ENCODE data around the gene EVC. TPM values are rescaled to one million over a fixed set of nuclear protein-coding genes. Genes with fewer than 3 reads are reported as not detected.

EVC gene
- total and polyA plus RNA-seq, 2 of the 4 experiments (the other 2 are of a cell fraction): 16.8 to 18.9 TPM

GRCh38 chr4:5788144-5788543 is 77.1 kb downstream of the EVC start:
- Histone ChIP-seq H2AFZ (replicated peaks; ENCODE audit: low read length, poor library complexity) (no peak overlapping the region), H3K36me3 (ENCODE audit: control insufficient read depth, insufficient read depth, low read length) (peaks cover 45% of the 10 kb centered on the region), H2BK15ac (ENCODE audit: low read depth, low read length) (no peak overlapping the region), H3K56ac (ENCODE audit: extremely low read depth, insufficient read depth, low read length) (no peak overlapping the region), H3K23ac (ENCODE audit: low read depth, low read length) (no peak overlapping the region), H3K4me2 (ENCODE audit: low read depth, low read length) (no peak overlapping the region), H3K4ac (ENCODE audit: low read depth, low read length) (no peak overlapping the region), H3K27ac (ENCODE audit: insufficient read depth, low read length) (no peak overlapping the region), H3K79me1 (ENCODE audit: low read depth in 1 of 2, low read length in 2 of 2) (peaks cover 4 to 16% of the 10 kb centered on the region in 2 experiments; a peak in 3 of 4 replicates), H2BK5ac (ENCODE audit: low read depth, low read length, poor library complexity, severe bottlenecking) (no peak overlapping the region), H4K20me1 (ENCODE audit: insufficient read depth, low read length) (no peaks in the 10 kb centered on the region), H3K27me3 (ENCODE audit: control insufficient read depth, insufficient read depth, low read length) (no peaks in the 10 kb centered on the region), H4K91ac (ENCODE audit: insufficient read depth, low read depth, low read length) (no peak overlapping the region), H3K14ac (replicated peaks; ENCODE audit: low read depth, low read length) (no peak overlapping the region), H4K5ac (ENCODE audit: low read depth, low read length) (no peak overlapping the region), H3K9me3 (ENCODE audit: control insufficient read depth, insufficient read depth, low read length) (no peaks in the 10 kb centered on the region), H3K18ac (ENCODE audit: low read depth, low read length) (no peak overlapping the region), H3K4me3 (ENCODE audit: insufficient read depth, low read depth, low read length) (no peak overlapping the region), H3K9ac (ENCODE audit: low read depth, low read length) (no peak overlapping the region), H3K4me1 (ENCODE audit: control insufficient read depth, insufficient read depth, low read length) (peaks cover 9% of the 10 kb centered on the region), H2BK120ac (ENCODE audit: low read depth, low read length) (no peak overlapping the region), H4K8ac (ENCODE audit: low read depth in 2 of 2, low read length in 2 of 2) (no peak overlapping the region), H2AK9ac (replicated peaks; ENCODE audit: low read depth, low read length, poor library complexity) (no peak overlapping the region), H2BK20ac (ENCODE audit: low read depth, low read length) (no peak overlapping the region), H3K9me1 (ENCODE audit: insufficient read depth, low read length) (peaks cover 4% of the 10 kb centered on the region; the same call in 1 of the 2 replicates), H2AK5ac (ENCODE audit: low read depth, low read length) (no peak overlapping the region)
- in situ Hi-C loops (cut with MboI; ENCODE audit: low sequenced_read_pairs): no loop called here
- ChIA-PET POLR2A (ENCODE audit: unreplicated experiment) (no interaction called here), CTCF (no interaction called here)
- BruUV-seq (replicated peaks): no TSS peak
- dilution Hi-C loops (cut with HindIII; ENCODE audit: low sequenced_read_pairs, unreplicated experiment): no loop called here
- ATAC-seq (ENCODE audit: low read depth) (no peak), DNase-seq (no peak)
- WGBS, 2 experiments (ENCODE audit: extremely low coverage in 2 of 2, insufficient read length in 1 of 2): no CpG with 5 or more reads among the region's 2 CpGs
- TF ChIP-seq SMC3 (IDR thresholded peaks at IDR 0.05; ENCODE audit: low read depth, low read length) (no peak), CEBPB (IDR thresholded peaks at IDR 0.05; ENCODE audit: low read depth, low read length) (no peak), RAD21 (IDR thresholded peaks at IDR 0.05; ENCODE audit: low read length) (no peak), MAFK (IDR thresholded peaks at IDR 0.05; ENCODE audit: low read depth, low read length) (no peak), RFX5 (IDR thresholded peaks at IDR 0.05; ENCODE audit: low read depth, low read length) (no peak), ELK1 (IDR thresholded peaks at IDR 0.05; ENCODE audit: borderline replicate concordance, low read depth, low read length) (no peak), CTCF (conservative IDR thresholded peaks at IDR 0.05; ENCODE audit: low read depth, low read length) (no peak), POLR2A (IDR thresholded peaks at IDR 0.05; ENCODE audit: low read depth, low read length) (no peak), RCOR1 (IDR thresholded peaks at IDR 0.05; ENCODE audit: insufficient replicate concordance, low read length) (no peak), MAZ (IDR thresholded peaks at IDR 0.05; ENCODE audit: borderline replicate concordance, low read depth, low read length) (no peak), CHD1 (IDR thresholded peaks at IDR 0.05; ENCODE audit: low read depth, low read length) (no peak), USF2 (IDR thresholded peaks at IDR 0.05; ENCODE audit: low read depth, low read length) (no peak), MXI1 (IDR thresholded peaks at IDR 0.05; ENCODE audit: borderline replicate concordance, low read depth, low read length) (no peak)
- intact Hi-C loops (cut with micrococcal nuclease): no loop called here

All from IMR-90 (cell line).